HG03460 (cell line): ENCODE data around the gene NAA38.

ENCODE experiments used
- ATAC-seq: cut with Tn5 transposase; IDR thresholded peaks from one replicate; pipeline ENCODE4 v1.9.1; 2021; ENCODE audit not compliant: unreplicated experiment

NAA38 gene

GRCh38 chr17:7852919-7853690 is 4.3 kb downstream of the NAA38 start:
- no peak for ATAC-seq

DNA sequence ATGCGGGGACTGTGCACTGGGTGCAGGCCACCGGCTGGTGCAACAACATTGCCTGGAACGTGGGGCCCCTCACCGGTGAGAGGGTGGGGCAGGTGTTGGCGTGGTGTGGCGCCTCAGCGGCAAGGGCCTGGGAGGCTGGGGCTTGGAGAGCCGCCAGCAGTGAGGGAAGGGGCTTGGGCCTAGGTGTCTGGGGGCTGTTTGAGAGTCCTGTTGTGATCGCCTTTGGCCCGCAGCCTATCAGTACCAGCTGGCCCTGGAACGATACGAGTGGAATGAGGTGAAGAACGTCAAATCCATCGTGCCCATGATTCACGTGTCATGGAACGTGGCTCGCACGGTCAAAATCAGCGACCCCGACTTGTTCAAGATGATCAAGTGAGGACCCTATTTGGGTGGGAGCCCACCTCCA is 5.1 kb downstream of the NAA38 start:
- no peak for ATAC-seq

DNA sequence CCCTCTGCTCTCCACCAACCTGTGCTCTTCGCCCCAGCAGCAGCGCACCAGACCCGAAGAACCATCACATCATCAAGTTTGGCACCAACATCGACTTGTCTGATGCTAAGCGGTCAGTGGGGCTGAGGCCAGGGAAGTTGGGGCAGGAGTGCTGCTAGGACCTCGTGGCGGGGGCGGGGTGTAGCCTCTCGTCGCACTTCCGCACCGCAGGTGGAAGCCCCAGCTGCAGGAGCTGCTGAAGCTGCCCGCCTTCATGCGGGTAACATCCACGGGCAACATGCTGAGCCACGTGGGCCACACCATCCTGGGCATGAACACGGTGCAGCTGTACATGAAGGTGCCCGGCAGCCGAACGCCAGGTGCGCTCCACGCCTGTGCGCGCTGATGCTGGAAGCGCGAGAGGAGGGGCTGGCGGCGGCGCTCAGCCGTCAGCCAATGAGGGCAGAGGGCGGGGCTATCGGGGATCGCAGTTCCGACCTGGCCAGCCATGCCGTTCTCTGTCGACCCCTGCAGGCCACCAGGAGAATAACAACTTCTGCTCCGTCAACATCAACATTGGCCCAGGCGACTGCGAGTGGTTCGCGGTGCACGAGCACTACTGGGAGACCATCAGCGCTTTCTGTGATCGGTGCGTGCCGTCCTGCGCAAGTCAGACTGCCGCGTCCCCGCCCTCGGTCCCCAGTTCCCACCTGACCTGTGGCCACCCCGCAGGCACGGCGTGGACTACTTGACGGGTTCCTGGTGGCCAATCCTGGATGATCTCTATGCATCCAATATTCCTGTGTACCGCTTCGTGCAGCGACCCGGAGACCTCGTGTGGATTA is 5.7 kb downstream of the NAA38 start:
- peak; percentile 69 for ATAC-seq

DNA sequence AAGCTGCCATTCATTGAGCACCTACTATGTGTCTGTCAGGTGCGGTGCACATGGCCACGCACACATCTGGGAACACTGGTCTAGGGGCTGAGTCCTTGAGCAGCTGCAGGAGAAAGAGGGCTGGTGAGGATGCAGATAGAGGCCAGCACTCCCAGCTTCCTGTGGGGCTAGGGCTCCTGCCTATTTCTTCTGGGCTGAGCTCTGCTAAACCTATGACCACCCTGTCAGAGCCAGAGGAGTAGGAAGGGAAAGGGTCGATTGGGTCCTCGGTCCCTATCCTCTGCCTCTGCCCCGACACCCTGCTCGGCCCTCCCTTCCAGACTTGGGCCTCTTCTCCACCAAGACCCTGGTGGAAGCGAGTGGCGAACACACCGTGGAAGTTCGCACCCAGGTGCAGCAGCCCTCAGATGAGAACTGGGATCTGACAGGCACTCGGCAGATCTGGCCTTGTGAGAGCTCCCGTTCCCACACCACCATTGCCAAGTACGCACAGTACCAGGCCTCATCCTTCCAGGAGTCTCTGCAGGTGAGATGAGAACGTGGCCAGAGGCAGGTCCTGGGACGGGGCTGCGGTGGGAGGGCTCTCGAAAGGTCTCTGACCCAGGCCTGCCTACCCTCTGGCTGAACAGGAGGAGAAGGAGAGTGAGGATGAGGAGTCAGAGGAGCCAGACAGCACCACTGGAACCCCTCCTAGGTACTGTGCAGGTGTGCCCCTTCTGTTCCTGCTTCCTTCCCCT is 6.5 kb downstream of the NAA38 start:
- no peak for ATAC-seq

DNA sequence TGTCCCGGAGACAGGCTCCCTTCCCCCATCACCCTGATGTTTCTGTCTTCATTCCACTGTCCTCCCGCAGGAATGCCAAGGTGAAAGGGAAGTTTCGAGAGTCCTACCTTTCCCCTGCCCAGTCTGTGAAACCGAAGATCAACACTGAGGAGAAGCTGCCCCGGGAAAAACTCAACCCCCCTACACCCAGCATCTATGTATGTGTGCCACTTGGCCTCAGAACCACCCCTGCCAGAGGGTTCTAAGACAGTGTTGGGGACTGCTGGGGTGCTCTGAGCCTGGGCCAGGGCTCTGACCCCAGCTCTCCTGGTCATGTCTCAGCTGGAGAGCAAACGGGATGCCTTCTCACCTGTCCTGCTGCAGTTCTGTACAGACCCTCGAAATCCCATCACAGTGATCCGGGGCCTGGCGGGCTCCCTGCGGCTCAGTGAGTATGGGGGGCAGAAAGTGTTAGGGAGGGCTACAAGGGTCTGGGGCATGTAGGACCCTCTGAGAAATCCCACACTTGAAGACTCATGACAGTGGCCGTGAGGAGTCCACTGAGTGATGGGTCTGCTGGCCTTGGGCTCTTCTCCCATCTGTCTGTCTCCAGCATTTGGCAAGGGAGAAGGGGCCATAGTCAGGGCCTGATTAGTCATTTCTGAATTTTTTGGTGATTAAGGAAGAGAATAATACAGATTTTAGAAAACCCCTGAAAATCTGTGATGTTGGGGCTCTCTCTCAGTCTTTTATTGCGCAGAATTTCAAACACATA is 7.4 kb downstream of the NAA38 start:
- no peak for ATAC-seq

- no peak for ATAC-seq
Measured at GRCh38 chr17:7849130-7849750, 8.1 kb downstream of the NAA38 start.

DNA sequence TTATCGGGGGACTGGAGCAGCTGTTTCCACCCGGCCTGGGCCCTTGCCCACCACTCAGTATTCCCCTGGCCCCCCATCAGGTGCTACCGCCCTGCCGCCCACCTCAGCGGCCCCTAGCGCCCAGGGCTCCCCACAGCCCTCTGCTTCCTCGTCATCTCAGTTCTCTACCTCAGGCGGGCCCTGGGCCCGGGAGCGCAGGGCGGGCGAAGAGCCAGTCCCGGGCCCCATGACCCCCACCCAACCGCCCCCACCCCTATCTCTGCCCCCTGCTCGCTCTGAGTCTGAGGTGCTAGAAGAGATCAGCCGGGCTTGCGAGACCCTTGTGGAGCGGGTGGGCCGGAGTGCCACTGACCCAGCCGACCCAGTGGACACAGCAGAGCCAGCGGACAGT is 8.6 kb downstream of the NAA38 start:
- no peak for ATAC-seq

- ATAC-seq, result no peak
Measured at GRCh38 chr17:7848131-7848579, 9.2 kb downstream of the NAA38 start.

GRCh38 chr17:7846765-7847661 is 10.3 kb downstream of the NAA38 start:
- ATAC-seq, result no peak

GRCh38 chr17:7846063-7846735 is 11.2 kb downstream of the NAA38 start:
- ATAC-seq, result no peak

DNA sequence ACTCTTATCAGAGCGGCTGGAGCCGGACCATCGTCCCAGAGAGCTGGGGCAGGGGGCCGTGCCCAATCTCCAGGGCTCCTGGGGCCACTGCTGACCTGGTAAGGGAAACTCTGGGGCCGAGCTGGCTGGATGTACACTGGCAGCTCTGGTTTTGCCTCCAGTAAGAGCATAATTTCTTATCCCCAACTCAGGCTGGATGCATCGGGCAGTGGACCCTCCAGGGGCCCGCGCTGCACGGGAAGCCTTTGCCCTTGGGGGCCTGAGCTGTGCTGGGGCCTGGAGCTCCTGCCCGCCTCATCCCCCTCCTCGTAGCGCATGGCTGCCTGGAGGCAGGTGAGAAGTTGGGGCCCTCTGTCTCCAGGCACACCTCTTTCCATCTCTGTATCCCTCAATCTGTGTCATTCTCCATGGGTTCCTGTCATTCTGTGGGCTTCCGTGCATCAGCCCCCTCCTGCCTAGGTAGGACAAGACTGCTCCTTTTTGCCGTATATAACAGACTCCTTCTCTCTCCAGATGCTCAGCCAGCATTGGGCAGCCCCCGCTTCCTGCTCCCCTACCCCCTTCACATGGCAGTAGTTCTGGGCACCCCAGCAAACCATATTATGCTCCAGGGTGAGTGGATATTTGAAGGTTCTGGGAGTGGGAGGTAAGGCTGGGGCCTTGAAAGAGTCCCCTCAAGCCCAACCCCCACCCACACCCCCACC is 11.8 kb downstream of the NAA38 start:
- no peak for ATAC-seq

GRCh38 chr17:7844292-7845154 is 12.8 kb downstream of the NAA38 start:
- ATAC-seq, result peak; percentile 37

DNA sequence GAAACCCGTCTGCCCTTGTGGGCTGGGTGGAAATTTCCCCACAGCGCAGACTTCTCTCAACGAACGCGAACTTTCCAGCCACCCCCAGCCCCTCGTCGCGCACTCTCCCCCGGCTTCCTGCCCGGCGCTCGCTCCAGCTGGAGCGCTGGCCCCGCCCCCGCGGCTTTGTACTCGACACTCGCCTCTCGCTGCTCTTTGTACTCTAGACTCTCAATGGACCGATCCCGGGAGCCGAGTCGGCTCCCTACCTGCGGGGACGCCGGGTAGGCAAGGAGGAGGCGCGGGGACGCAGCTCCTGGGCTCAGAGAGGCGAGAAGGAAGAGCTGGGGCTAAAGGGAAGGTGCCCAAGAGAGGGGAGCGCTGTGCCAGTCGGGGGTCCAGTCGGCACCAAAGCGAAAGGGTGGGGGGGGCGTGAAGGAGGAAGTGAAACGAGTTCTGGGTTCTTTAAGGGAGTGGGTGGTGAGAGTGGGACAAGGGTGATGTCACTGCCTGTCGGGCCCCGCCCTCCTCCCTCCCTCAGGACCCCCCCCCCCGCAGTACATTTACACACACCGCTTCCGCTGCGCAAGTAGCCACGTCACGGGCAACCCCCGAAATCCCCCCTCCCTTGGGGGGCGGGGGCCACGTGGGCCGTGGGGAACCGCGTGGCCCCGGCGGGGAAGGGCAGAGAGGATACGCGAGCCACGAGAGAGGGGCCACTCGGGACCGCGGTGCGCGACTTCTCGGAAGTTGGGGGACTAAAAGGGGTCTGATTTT is 13.6 kb downstream of the NAA38 start:
- peak; percentile 24 for ATAC-seq

DNA sequence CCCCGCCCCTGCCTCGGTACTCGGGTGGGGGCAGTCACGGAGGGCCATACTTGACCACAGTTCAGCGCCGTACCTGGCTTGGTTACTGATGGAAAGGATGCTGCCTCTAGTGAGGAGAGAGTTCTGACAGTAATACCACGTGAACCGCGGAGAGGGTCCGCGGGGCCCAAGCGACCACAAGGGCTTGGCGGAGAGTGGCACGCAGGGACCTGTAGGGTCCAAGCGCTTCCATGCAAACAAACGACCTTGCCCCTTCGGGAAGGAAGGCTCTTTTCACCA is 14.2 kb downstream of the NAA38 start:
- peak; percentile 0 for ATAC-seq

DNA sequence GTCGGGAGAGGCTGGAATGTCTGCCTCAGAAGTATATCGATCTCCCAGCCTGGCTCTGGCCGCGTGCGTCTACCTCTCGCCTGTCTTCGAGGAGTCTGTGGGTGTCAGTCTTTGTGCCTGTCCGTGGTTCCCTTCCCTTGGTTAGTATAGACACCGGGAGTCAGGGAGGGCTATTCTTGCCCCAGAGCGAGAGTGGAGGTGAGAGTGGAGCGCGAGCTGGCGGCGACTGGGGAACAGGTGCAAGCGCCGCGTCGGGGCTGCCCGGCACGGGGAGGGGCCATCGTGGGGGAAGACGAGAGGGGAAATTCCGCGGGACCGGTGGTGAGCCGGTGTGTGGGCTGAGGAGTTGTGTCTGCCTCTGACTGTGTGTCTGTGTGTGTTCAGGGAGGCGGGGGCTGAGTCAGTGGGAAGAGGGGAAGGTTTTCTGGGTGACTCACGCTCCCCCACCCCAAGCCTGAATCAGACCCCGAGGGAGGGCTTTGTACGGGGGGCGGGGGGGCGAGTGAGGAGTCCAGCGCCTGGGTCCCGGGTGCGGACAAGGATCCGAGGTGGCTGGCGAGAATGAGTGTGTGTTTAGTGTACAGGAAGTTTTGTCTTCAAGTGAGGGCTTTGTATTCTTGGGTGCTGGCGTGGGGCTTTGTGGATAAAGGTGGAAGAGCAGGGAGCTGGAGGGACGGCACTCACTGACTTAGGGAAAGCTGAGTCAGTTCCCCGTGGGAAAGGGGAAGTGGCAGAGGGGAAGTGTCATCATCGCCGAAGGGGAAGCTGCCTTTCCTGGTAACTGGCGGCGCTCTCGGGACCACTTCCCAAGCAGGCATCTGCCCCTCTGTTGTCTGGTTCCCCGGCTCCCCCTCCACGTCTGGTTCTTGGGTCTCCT is 14.7 kb downstream of the NAA38 start:
- ATAC-seq, result peak; percentile 28

DNA sequence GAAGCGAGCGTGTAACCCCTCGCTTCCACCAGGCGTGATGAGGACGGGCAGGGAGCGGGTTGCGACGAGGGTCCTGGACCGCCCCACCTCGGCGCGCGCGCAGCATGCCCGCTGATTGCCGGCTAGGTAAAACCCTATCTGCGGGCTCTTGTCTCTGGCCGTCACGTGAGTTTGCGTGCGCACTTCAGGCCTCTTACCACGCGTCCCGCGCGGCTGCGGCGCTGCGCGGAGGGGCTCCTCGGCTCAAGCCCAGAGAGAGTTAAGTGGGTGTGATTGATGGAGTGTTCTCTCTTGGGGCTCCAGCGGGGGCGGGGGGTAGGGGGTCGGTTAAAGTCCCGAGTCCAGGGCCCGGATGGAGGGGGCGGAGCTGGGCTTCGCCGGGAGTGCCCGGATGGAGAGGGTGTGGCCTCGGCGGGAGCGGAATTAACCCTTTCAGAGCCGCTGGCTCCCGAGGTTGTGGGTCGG is 15.4 kb downstream of the NAA38 start:
- no peak for ATAC-seq
